ENCODE measurements around the gene TJP1. TPM values are rescaled to one million over a fixed set of nuclear protein-coding genes. Genes with fewer than 3 reads are reported as not detected.

Gene TJP1
- total and polyA plus RNA-seq, 3 experiments from 2014 or later: not detected

DNA sequence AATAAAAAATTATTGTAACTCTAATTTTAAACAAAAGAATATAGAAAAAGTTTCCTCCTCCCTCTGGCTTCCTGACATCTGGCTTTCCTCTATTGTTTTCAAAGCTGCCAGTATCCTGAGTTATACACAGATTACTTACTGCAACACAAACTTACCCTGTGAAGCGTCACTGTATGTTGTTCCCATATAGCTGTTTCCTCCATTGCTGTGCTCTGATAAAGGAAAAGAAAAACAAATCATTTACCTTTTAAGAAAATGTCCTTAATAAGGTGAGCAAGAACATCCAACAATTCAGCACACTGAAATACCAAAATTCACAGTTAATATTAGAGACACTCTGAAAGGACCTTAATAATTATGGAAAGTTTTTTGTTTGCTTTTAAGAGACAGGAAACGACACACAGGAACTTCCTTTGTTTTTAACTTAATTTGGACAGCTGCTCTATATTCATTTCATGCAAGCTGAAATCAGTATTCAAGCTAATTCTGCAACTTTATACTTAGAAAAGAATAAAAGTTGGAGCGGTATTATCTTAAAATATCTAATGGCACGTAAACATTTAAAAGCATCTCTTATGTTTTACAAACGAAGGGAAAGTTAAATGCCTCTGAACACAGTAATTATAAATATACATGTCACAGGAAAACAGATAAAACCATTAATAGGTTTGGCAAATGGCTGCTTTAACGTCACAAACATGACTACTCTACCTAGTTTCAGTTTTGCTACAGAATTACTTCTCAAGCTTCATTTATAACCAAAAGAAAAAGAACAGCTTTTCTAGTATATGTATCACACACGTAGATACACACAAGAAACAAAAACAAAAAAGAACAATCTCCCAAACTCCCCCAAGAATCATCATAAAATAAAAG lies 21.5 kb downstream of the TJP1 start:
- H3K36me3 ChIP-seq (ENCODE audit: insufficient read depth, low read length): no peaks in the 10 kb centered on the region
- no peaks in the 10 kb centered on the region for H3K4me1 Mint-ChIP-seq
- no peak overlapping the region for H3K27ac Mint-ChIP-seq
- no peaks in the 10 kb centered on the region for H3K4me1 ChIP-seq (ENCODE audit: insufficient read depth, low read length)
- no peak overlapping the region for H3K27ac ChIP-seq (ENCODE audit: low read depth, low read length)
- no peaks in the 10 kb centered on the region for H3K27me3 ChIP-seq (ENCODE audit: insufficient read depth, low read length, poor library complexity, severe bottlenecking)
- peaks cover 0 to 6% (median 2%) of the 10 kb centered on the region in 5 donors for H3K9me3 Mint-ChIP-seq
- no peak for DNase-seq
- no peaks in the 10 kb centered on the region for H3K36me3 Mint-ChIP-seq
- ChIA-PET POLR2A (no interaction called here), CTCF (no interaction called here)
- no peaks in the 10 kb centered on the region for H3K9me3 ChIP-seq (ENCODE audit: low read length)
- H3K4me3 Mint-ChIP-seq: no peak overlapping the region
- H3K27me3 Mint-ChIP-seq: peaks cover 2 to 22% of the 10 kb centered on the region in 2 donors
- no peak overlapping the region for H3K4me3 ChIP-seq (ENCODE audit: low read length)

DNA sequence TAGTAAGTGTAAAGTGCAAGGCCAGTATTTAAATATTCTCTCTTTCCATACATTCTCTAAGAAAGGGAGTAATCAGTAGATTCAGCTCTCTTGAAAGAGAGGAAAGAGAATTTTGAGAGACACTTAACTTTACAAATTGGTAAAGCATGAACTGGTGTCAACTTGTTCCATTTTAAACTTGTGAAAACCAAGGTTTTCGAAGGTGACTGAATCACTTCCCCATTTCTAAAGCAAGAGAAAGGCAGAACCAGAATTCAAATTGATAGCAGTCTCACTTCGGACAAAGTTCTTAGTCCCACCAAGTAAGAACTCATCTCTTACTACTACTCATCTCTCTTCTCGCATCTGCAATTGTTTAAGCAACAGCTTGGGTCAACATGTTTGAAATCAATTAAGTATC lies 22.4 kb downstream of the TJP1 start:
- no peak overlapping the region for H3K27ac ChIP-seq (ENCODE audit: low read depth, low read length)
- peaks cover 2 to 20% of the 10 kb centered on the region in 2 donors for H3K27me3 Mint-ChIP-seq
- no peaks in the 10 kb centered on the region for H3K4me1 Mint-ChIP-seq
- ChIA-PET CTCF (no interaction called here), POLR2A (no interaction called here)
- no peak overlapping the region for H3K27ac Mint-ChIP-seq
- no peaks in the 10 kb centered on the region for H3K36me3 Mint-ChIP-seq
- no peak for DNase-seq
- peaks cover 0 to 8% (median 2%) of the 10 kb centered on the region in 5 donors for H3K9me3 Mint-ChIP-seq
- H3K36me3 ChIP-seq (ENCODE audit: insufficient read depth, low read length): no peaks in the 10 kb centered on the region
- no peak overlapping the region for H3K4me3 Mint-ChIP-seq
- H3K4me3 ChIP-seq (ENCODE audit: low read length): no peak overlapping the region
- H3K4me1 ChIP-seq (ENCODE audit: insufficient read depth, low read length): no peaks in the 10 kb centered on the region
- no peaks in the 10 kb centered on the region for H3K27me3 ChIP-seq (ENCODE audit: insufficient read depth, low read length, poor library complexity, severe bottlenecking)
- H3K9me3 ChIP-seq (ENCODE audit: low read length): no peaks in the 10 kb centered on the region

DNA sequence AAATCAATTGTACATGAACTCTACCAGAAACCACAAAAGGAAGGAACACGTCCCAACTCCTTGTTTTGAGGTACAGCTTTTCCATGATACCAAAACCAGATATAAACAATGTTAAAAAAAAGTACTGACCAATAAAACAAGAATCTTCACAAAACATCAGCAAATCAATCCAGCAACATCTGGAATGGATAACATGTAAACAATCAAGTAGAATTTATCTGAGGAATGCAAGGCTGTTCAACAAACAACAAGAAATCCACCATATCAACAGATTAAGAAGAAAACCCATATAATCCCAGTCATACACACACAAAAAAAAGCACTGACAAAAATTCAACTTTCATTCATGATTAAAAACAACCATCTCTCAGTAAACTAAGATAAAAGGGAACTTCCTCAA lies 26.7 kb downstream of the TJP1 start:
- DNase-seq: no peak
- no peaks in the 10 kb centered on the region for H3K27me3 ChIP-seq (ENCODE audit: insufficient read depth, low read length, poor library complexity, severe bottlenecking)
- H3K36me3 ChIP-seq (ENCODE audit: insufficient read depth, low read length): no peaks in the 10 kb centered on the region
- no peaks in the 10 kb centered on the region for H3K36me3 Mint-ChIP-seq
- H3K4me3 Mint-ChIP-seq: no peak overlapping the region
- no peak overlapping the region for H3K27ac ChIP-seq (ENCODE audit: low read depth, low read length)
- no peaks in the 10 kb centered on the region for H3K4me1 Mint-ChIP-seq
- peaks cover 0 to 23% of the 10 kb centered on the region in 2 donors for H3K27me3 Mint-ChIP-seq
- CTCF ChIA-PET: no interaction called here
- no peak overlapping the region for H3K4me3 ChIP-seq (ENCODE audit: low read length)
- POLR2A ChIA-PET: no interaction called here
- H3K27ac Mint-ChIP-seq: no peak overlapping the region
- peaks cover 0 to 11% (median 2%) of the 10 kb centered on the region in 5 donors for H3K9me3 Mint-ChIP-seq
- H3K4me1 ChIP-seq (ENCODE audit: insufficient read depth, low read length): no peaks in the 10 kb centered on the region
- H3K9me3 ChIP-seq (ENCODE audit: low read length): no peaks in the 10 kb centered on the region

DNA sequence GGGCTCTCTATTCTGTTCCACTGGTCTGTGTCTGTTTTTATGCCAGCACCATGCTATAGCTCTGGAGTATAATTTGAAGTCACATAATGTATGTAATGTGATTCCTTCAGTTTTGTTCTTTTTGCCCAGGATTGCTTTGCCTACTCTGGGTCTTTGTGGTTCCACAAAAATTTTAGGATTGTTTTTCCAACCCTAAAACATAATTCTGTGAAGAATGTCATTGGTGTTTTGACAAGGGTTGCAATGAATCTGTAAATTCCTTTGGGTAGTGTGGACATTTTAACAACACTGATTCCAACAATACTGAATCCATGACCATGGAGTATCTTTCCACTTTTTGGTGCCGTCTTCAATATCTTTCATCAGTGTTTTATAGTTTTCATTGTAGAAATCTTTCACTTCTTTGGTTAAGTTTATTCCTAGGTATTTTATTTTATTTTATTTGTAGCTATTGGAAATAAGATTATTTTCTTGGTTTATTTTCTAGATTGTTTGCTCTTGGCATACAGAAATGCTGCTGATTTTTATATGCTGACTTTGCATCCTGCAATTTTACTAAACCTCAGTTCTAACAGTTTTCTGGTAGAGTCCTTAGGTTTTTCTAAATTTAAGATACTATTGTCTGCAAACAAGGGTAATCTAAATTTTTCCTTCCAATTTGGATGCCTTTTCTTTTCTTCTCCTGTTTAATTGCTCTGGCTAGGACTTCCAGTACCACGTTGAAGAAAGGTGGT lies 29.7 kb downstream of the TJP1 start:
- Mint-ChIP-seq H3K4me3 (no peak overlapping the region), H3K27me3 (peaks cover 0 to 23% of the 10 kb centered on the region in 2 donors), H3K9me3 (peaks cover 0 to 11% (median 4%) of the 10 kb centered on the region in 5 donors), H3K36me3 (no peaks in the 10 kb centered on the region), H3K4me1 (no peaks in the 10 kb centered on the region), H3K27ac (no peak overlapping the region)
- H3K36me3 ChIP-seq (ENCODE audit: insufficient read depth, low read length): no peaks in the 10 kb centered on the region
- ChIA-PET CTCF (interaction anchor here (1.1 kb wide), 1 partner anchor 10 kb away, joined by 3 read pairs; no protein-coding TSS in a partner anchor), POLR2A (no interaction called here)
- H3K4me1 ChIP-seq (ENCODE audit: insufficient read depth, low read length): no peaks in the 10 kb centered on the region
- no peaks in the 10 kb centered on the region for H3K27me3 ChIP-seq (ENCODE audit: insufficient read depth, low read length, poor library complexity, severe bottlenecking)
- H3K4me3 ChIP-seq (ENCODE audit: low read length): no peak overlapping the region
- no peak for DNase-seq
- no peaks in the 10 kb centered on the region for H3K9me3 ChIP-seq (ENCODE audit: low read length)
- H3K27ac ChIP-seq (ENCODE audit: low read depth, low read length): no peak overlapping the region

DNA sequence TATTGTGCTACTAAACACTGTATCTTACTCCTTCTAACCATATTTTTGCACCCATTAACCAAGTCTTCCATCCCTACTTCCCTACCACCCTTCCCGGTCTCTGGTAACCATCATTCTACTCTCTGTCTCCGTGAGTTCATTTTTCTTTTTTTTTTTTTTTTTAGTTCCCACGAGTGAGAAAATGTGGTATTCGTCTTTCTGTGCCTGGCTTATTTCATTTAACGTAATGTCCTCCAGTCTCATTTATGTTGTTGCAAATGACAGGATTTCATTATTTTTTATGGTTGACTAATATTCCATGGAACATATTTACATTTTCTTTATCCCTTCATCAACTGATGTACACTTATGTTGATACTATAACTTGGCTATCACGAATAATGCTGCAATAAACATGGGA lies 31.7 kb downstream of the TJP1 start:
- ChIA-PET CTCF (no interaction called here), POLR2A (no interaction called here)
- Mint-ChIP-seq H3K4me3 (no peak overlapping the region), H3K36me3 (no peaks in the 10 kb centered on the region), H3K9me3 (peaks cover 0 to 11% (median under 1%) of the 10 kb centered on the region in 5 donors), H3K4me1 (no peaks in the 10 kb centered on the region), H3K27me3 (peaks cover 0 to 15% of the 10 kb centered on the region in 2 donors), H3K27ac (no peak overlapping the region)
- no peaks in the 10 kb centered on the region for H3K4me1 ChIP-seq (ENCODE audit: insufficient read depth, low read length)
- H3K36me3 ChIP-seq (ENCODE audit: insufficient read depth, low read length): no peaks in the 10 kb centered on the region
- H3K27me3 ChIP-seq (ENCODE audit: insufficient read depth, low read length, poor library complexity, severe bottlenecking): no peaks in the 10 kb centered on the region
- no peak for DNase-seq
- no peaks in the 10 kb centered on the region for H3K9me3 ChIP-seq (ENCODE audit: low read length)
- no peak overlapping the region for H3K27ac ChIP-seq (ENCODE audit: low read depth, low read length)
- no peak overlapping the region for H3K4me3 ChIP-seq (ENCODE audit: low read length)

DNA sequence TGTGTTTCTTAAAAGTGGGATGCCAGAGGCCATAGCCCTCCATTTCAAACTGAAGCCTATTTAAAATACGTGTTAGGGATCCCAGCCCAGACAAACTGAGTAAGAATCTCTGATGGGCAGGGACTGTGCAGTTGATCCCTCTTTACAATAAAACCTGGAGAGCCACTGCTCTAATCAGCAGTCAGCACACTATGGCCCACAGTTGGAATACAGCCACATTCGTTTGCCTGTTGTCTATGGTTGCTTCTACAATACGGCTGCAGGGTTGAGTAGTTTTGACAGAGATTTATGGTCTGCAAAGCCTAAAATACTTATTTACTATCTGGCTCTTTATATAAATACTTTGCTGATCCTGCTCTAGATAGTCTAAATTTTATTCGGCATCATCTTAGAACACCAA lies 32.4 kb downstream of the TJP1 start:
- Histone ChIP-seq H3K27me3 (ENCODE audit: insufficient read depth, low read length, poor library complexity, severe bottlenecking) (no peaks in the 10 kb centered on the region), H3K27ac (ENCODE audit: low read depth, low read length) (no peak overlapping the region), H3K36me3 (ENCODE audit: insufficient read depth, low read length) (no peaks in the 10 kb centered on the region), H3K4me3 (ENCODE audit: low read length) (no peak overlapping the region), H3K4me1 (ENCODE audit: insufficient read depth, low read length) (no peaks in the 10 kb centered on the region), H3K9me3 (ENCODE audit: low read length) (no peaks in the 10 kb centered on the region)
- DNase-seq: no peak
- Mint-ChIP-seq H3K27ac (no peak overlapping the region), H3K4me3 (no peak overlapping the region), H3K27me3 (peaks cover 0 to 14% of the 10 kb centered on the region in 2 donors), H3K4me1 (no peaks in the 10 kb centered on the region), H3K36me3 (no peaks in the 10 kb centered on the region), H3K9me3 (peaks cover 0 to 11% (median 2%) of the 10 kb centered on the region in 5 donors)
- CTCF ChIA-PET: no interaction called here
- POLR2A ChIA-PET: no interaction called here

DNA sequence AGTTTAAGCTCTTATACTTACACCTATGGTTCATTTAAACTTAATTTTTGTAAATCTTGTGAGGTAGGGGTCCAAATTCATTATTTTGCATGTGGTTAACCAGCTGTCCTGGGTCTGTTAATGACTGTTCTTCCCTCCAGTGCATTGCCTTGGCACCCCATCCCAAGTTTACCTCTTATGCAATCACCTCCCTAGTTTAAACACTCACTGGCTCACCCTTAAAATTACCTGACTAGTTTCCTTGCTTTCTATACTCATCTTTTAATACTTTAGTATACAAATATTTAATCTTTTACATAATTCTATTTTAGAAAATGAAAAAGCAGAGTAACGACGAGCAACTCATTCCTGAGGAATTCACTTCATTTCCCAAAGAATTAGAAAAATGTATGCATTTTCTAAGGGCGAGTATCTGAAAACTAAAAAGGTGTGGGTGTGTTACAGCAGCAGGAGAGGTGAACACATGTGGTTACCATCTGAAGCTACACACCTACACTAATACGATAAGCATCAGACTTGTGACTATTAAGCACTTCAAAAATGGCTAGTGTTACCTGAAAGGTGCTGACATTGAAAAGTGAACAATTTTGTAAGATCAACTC lies 33.7 kb downstream of the TJP1 start:
- CTCF ChIA-PET: no interaction called here
- Mint-ChIP-seq H3K27me3 (peaks cover 0 to 5% of the 10 kb centered on the region in 2 donors), H3K9me3 (peaks cover 0 to 9% (median 4%) of the 10 kb centered on the region in 5 donors), H3K27ac (no peak overlapping the region), H3K36me3 (no peaks in the 10 kb centered on the region), H3K4me1 (no peaks in the 10 kb centered on the region), H3K4me3 (no peak overlapping the region)
- Histone ChIP-seq H3K36me3 (ENCODE audit: insufficient read depth, low read length) (no peaks in the 10 kb centered on the region), H3K9me3 (ENCODE audit: low read length) (no peaks in the 10 kb centered on the region), H3K4me1 (ENCODE audit: insufficient read depth, low read length) (no peaks in the 10 kb centered on the region), H3K4me3 (ENCODE audit: low read length) (no peak overlapping the region), H3K27me3 (ENCODE audit: insufficient read depth, low read length, poor library complexity, severe bottlenecking) (no peaks in the 10 kb centered on the region), H3K27ac (ENCODE audit: low read depth, low read length) (no peak overlapping the region)
- POLR2A ChIA-PET: no interaction called here
- no peak for DNase-seq

DNA sequence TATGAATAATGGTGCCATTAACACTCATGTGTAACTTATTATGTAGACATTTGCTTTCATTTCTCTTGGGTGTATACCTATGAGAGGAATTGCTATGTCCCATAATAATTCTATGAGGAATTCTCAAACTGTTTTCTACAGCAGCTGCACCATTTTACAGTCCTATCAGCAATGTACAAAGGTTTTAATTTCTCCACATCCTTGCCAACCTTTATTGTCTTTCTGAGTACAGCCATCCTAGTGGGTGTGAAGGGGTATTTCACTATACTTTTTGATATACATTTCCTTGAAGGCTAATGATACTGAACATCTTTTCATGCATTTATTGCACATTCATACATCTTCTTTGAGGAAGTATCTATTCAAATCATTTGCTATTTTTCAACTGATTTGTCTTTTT lies 34.5 kb downstream of the TJP1 start:
- Mint-ChIP-seq H3K9me3 (peaks cover 0 to 5% (median 4%) of the 10 kb centered on the region in 5 donors), H3K27me3 (no peaks in the 10 kb centered on the region), H3K27ac (no peak overlapping the region), H3K36me3 (no peaks in the 10 kb centered on the region), H3K4me3 (no peak overlapping the region), H3K4me1 (no peaks in the 10 kb centered on the region)
- Histone ChIP-seq H3K4me1 (ENCODE audit: insufficient read depth, low read length) (no peaks in the 10 kb centered on the region), H3K9me3 (ENCODE audit: low read length) (no peaks in the 10 kb centered on the region), H3K36me3 (ENCODE audit: insufficient read depth, low read length) (no peaks in the 10 kb centered on the region), H3K27me3 (ENCODE audit: insufficient read depth, low read length, poor library complexity, severe bottlenecking) (no peaks in the 10 kb centered on the region), H3K4me3 (ENCODE audit: low read length) (no peak overlapping the region), H3K27ac (ENCODE audit: low read depth, low read length) (no peak overlapping the region)
- DNase-seq: no peak
- CTCF ChIA-PET: no interaction called here
- POLR2A ChIA-PET: no interaction called here
